K562 treated with DMSO at 1 percent for 12 hours (cell line): ENCODE results near the gene MARS1. TPM values are rescaled to one million over a fixed set of nuclear protein-coding genes. Genes with fewer than 3 reads are reported as not detected.

Source experiments
- total RNA-seq: library from RNA; unstranded; fragments of 300-600 nt; gene quantifications from 2 replicates; pipeline ENCODE4 v1.2.3, GENCODE V29; 2022; ENCODE audit not compliant: insufficient read depth

Gene MARS1
- total RNA-seq = 373 and 994 TPM in 2 replicates

GRCh38 chr12:57487597-57488401, at the start of gene MARS1:
MARS1 (plus strand) TSS chr12:57488068; CDS start chr12:57488091, 23 bp downstream.

GRCh38 chr12:57454566-57455373, 33.1 kb upstream of the MARS1 start, which contains the start of gene INHBE:
INHBE (plus strand) TSS chr12:57455307; CDS start chr12:57455537, 230 bp downstream.

DNA sequence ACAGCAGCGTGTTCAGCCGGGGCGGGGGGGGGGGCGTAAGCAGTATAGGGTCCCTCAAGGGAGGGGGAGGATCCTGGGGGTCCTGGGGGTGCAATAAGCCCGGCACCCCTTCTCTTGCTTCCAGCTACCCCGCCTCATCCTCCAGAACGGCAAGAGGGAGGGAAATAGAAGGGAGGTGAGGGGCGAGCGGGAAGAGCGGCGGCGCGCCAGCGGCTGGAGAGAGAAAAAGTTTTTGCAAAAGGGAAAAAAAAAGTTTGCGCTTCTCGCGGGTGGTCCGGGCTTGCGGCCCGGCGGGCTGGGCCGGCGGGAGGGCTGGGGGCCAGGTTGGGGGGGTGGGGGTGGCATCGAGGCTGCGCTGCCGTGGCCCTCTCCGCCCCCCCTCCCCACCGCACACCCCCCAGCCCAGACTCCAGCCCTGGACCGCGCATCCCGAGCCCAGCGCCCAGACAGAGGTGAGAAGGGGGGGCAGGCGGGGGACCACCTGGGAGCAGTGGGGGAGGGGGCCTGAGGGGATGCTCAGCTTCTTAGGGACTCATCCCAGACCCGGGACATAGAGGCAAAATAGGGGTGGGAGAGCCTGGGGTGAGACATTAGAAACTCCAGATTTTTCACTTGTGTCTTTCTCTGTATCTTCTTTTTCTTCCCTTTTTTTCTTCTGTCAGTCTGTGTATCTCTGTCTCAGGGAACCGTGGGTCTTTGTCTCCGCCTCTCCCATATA, 28.0 kb upstream of the MARS1 start, which contains the start of gene GLI1:
TSS of gene GLI1 (plus strand) at position 36 of the 718 bp plus-strand sequence. CDS start 3,907 bp downstream, outside the sequence.

GRCh38 chr12:57479376-57480115, 8.3 kb upstream of the MARS1 start, which contains the start of gene ARHGAP9:
ARHGAP9 (minus strand) TSS chr12:57479866; CDS start chr12:57479406, 460 bp downstream.

GRCh38 chr12:57520053-57520818, 32.4 kb downstream of the MARS1 start, which contains the start of gene DDIT3:
DDIT3 (minus strand) TSS chr12:57520514; CDS start chr12:57517406, 3,108 bp downstream.

GRCh38 chr12:57522011-57522886, 34.4 kb downstream of the MARS1 start, which contains the start of gene MBD6:
MBD6 (plus strand) TSS chr12:57522824; CDS start chr12:57524304, 1,480 bp downstream.

GRCh38 chr12:57546438-57547287, 58.8 kb downstream of the MARS1 start, which contains the start of gene DCTN2:
DCTN2 (minus strand) TSS chr12:57547192; CDS start chr12:57547063, 129 bp downstream.

GRCh38 chr12:57549909-57550640, 62.2 kb downstream of the MARS1 start, which contains the start of gene KIF5A:
KIF5A (plus strand) TSS chr12:57550044; CDS start chr12:57550272, 228 bp downstream.

Other genes starting within 250 kb of the MARS1 start
- gene STAC3, start 236.9 kb upstream of the MARS1 start, total RNA-seq = 5.1 and 9.5 TPM in 2 replicates
- gene R3HDM2, start 57.0 kb upstream of the MARS1 start, total RNA-seq = 11.4 and 26.3 TPM in 2 replicates
- 0.97 TPM in 1 of 2 replicates, not detected in the other for gene INHBC, start 53.3 kb upstream of the MARS1 start, total RNA-seq
- 44.7 and 60.8 TPM in 2 replicates for gene INHBE, start 32.8 kb upstream of the MARS1 start, total RNA-seq
- 0.49 and 3.3 TPM in 2 replicates for gene GLI1, start 28.3 kb upstream of the MARS1 start, total RNA-seq
- 7.4 and 10.8 TPM in 2 replicates for gene ARHGAP9, start 8.2 kb upstream of the MARS1 start, total RNA-seq
- gene DDIT3, start 32.4 kb downstream of the MARS1 start, total RNA-seq = 211 and 237 TPM in 2 replicates
- 9.5 and 30.4 TPM in 2 replicates for gene MBD6, start 34.8 kb downstream of the MARS1 start, total RNA-seq
- gene DCTN2, start 59.1 kb downstream of the MARS1 start, total RNA-seq = 159 and 198 TPM in 2 replicates
- 2.2 and 13.9 TPM in 2 replicates for gene KIF5A, start 62.0 kb downstream of the MARS1 start, total RNA-seq
- gene PIP4K2C, start 103.1 kb downstream of the MARS1 start, total RNA-seq = 14.9 and 38.4 TPM in 2 replicates
- gene DTX3, start 116.8 kb downstream of the MARS1 start, total RNA-seq = not detected in 2 replicates
- gene ARHGEF25, start 123.4 kb downstream of the MARS1 start, total RNA-seq = 8.4 and 14.2 TPM in 2 replicates
- 19.6 and 67.1 TPM in 2 replicates for gene B4GALNT1, start 145.1 kb downstream of the MARS1 start, total RNA-seq
- 231 and 291 TPM in 2 replicates for gene OS9, start 206.1 kb downstream of the MARS1 start, total RNA-seq